Kidney glomerular epithelial cell (primary cell): ENCODE results near the gene PDIA6.
A peak's percentile ranks its signal among the peaks of the same experiment; 100 is the strongest.
"Not testable (repeated sequence)": the region's sequence is repeated elsewhere in the genome, so short reads cannot be mapped to it uniquely, and the experiment has no call there.

Experiments used
- DNase-seq: peaks from one replicate; lab custom pipeline; 2025; lab: John Stamatoyannopoulos, UW

The PDIA6 gene

DNA sequence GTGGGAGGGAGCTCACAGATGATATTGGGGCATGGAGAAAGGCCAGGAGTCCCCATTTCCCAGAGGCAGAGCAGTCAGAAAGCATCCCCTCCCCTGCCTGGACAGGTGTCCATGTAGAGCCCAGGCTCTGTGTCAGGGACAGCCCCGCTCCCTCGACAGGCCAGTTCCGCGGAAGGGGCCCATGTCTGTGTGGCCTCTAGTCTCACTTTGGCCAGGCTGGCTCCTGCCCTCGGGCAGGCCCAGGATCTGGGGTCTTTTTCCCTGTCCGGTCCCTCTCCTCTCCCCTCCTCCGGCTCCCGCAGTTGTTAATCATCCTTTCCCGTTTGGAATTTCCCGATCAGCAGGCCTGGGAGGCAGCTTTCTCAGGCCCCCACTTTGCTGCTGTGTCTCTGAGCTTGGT is 20.4 kb upstream of the PDIA6 start:
- no peak for DNase-seq

DNA sequence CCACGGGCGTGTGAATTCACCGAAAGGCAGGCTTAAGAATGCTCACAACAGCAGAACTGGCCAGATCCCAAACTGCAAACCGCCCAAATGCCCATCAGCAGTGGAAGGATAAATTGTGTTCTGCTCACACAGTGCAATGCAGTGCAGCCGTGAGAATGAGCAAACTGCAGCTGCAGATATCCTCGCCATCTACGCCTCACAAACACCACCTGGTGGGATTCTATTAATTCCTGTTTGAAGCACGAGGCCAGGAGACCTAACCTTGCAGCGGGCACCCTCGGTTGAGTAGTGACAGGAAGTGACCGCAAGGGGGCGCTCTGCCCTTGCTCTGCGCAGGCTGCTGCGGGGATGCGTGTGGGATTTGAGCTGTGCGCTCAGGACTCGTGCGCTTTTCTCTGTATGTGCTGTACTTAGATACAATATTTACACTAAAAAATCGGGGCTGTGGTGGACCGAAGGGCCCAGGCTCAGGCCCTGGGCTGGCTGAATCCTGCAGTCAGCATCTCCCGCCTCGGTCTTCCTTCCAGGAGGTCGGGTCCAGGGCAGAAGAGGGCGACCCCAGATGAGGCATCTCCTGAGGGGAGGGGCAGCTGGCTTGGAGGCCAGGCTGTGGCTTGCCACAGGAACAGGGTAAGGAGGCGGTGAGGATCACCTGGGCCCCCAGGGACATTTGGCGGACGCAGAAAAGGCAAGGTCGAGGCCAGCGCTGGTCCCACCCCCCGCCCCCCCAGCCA is 19.8 kb upstream of the PDIA6 start:
- peak; percentile 51 for DNase-seq

DNA sequence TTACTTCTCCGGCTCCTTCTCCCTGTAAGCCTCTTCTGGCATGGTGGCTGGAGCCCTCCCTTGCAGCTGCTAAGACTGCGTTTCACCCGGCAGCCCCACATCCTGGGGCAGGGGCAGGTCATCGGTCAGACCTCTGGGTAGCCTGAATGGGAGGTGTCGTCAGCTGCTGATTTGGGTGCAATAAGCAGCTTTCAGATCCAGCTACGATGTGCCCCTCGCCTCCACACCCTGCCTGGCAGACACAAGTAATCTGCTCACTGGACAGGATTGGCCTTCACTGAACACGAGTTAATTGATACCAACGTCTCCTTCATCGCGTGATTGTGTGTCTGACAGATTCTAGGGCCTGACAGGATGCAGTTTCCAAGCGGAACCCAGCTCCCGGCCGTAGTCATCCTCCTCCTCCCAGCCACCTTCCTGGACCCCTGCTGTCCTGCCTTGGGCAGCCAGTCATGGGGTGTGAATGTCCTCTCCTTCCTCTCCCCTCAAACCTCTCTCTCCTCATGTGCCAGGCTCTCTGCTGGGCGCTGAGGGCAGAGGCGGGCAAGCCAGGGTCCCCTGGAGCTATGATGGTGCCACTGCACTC is 18.9 kb upstream of the PDIA6 start:
- no peak for DNase-seq

DNA sequence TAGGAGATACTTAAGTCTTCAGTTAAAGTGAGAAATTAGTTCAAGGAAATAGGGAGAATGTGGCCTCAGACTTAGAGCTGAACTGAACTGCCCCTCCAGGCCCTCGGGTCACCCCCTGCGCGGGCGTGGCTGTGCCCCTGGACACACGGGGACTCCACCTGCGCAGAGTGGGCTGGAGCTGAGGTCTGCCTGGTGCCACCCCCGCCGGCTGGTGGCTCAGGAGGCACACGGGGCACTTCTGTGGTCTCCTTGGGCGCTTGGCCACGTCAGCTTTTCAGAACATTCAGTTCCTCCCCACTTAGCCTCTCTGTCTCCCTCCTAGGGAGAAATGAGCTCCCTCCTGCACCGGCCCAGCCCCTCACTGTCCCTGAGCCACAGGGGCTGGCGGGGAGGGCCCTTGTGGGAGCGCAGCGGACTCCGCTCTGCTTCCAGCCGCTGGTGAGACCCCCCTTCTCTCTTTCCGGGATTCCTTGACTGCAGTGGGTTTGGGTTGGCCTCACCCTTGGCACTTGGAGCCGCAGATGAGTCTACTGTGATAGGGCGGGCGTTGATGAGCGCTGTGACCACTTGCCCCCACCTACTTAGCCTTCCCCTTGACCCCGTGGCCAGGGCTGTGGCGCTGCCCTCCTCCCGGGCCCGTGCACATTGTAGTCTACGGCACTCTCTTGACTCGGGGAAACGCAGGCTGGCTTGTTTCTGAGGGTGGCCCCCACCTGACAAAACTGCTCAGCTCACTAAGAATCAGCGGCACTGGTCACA is 18.2 kb upstream of the PDIA6 start:
- DNase-seq = no peak

DNA sequence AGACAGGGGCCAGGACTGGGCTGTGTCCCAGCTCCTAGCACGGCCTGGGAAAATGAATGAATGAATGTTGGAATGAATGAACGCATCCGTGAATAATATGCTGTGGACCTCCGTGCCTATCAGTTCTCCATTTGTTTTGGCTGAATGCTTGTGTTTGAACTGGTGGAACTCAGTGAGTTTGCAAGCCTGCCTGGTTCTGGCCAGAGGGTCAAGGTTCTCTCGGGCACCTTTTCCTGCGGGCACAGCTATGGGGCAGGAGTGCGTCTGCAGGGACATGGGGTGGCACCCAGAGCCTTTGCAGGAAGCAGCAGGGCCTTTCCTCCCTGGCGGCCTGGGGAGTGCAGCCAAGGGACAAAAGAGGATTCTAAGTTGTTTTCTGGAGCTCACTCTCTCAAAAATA is 17.6 kb upstream of the PDIA6 start:
- DNase-seq = no peak

DNA sequence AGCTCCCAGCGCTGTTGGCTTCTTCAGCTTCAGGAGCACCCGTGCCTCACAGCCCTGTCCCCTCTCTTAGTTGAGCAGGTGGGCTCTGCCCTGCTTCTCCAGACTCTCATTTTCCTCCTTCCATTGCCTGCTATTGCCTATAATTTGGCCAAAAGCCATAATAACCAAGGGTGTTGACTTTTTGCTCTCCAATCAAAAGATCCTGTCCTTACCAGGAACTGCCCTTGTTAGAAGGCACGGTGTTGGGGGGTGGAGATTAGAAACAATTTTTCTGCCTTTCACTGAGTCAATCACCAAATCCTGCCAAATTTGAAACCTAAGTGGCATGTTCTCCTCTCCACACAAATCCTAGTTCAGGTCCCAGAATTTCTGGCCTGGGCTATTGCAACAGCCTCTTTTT is 16.7 kb upstream of the PDIA6 start:
- no peak for DNase-seq

DNA sequence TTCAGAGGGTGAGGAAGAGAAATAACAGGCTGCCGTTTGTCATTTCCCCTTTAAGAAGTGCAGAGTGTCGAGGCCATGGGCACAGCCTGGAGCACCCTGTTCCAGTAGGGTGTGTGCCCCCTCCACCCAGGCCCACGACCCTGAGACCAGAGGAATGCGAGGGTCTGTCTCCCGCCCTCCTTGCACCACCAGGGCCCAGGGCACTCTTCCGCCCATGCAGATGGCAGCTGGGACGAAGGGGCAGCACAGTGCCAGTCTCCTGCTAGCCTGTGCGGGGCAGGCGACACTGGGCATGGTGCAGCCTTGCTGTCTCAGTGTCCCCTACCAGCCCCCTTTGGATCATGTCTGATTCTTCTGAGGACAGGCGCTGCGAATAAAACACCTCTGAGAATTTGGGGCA is 15.8 kb upstream of the PDIA6 start:
- DNase-seq = no peak

DNA sequence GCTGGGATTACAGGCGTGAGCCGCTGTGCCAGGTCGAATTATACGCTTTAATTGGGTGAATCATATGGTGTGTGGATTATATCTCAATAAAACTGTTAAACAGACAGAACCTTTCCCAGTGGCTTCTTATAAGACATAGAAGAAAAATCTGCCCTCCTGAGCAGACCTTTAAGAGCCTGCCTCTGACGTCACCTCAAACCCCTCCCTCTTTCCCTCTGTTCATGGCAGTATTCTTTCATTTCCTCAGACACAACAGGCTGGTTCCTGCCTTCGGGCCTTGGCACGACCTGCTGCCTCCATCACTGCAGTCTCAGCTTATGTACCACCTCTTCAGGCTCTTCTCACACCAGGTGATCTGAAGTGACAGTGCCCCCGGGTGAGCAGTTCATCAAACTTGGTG is 14.0 kb upstream of the PDIA6 start:
- DNase-seq = no peak

DNA sequence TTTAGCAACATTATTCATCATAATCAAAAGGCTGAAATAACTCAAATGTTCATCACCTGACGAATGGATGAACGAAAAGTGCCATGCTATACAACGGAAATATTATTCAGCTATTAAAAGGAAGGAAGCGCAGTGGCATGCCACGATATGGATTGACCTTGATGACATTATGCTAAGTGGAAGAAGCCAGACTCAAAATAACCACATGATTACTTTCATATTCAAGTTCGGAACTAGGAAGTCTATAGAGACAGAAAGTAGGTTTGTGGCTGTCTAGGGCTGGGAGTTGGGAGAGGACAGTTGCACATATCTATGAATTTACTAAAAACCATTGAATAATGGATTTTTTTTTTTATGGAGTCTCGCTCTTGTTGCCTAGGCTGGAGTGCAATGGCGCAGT is 13.4 kb upstream of the PDIA6 start:
- no peak for DNase-seq

DNA sequence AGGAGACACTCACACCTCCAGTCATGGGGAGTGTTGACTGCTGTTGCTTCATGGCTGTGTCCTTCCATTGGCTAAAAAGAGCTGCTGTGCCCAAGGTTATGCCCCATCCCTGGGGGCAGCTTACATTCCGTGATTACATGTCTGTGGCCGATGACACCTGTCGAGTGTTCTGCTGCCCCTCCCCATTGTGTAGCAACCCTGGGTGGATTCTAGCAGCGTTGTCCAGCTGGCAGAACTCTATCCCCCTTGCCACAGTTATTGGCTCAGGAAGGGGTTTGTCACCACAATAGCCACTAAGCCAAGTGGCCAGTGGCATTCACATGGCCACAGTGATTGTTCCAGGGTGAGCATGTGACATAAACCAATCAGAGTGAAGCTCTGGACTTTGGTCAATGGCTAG is 11.6 kb upstream of the PDIA6 start:
- no peak for DNase-seq

DNA sequence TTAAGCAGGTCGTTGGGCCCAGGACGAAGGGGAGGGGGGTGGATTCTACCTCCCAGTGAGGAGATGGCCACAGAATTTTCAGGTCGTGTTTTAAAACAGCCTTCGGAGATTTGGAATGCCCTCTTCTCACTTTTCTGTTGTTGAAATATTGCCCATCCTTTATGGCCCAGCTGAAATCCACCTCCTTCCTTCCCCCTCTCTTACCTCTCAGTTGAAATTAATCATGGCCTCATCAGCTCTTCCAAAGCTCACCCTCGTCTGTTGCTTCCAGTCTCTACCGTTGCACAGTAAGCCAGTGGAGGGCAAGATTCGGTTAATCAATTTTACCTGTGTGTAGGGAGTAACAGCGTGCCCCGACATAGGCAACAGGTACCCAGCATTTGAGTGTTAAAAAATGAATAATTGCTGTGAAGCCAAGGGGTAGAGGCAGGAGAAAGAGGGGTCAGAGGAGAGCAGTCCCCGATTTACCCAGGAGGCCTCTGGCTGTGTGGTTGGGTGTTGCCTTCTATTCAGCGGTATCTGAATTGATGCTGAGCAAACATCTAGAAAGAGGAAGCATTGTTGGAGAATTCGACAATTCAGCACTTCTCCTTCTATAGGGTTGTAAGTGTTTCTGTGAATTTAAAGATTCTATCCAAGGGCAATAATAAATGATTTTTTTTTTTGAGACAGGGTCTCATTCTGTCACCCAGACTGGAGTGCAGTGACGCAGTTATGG is 8.6 kb upstream of the PDIA6 start:
- no peak for DNase-seq

DNA sequence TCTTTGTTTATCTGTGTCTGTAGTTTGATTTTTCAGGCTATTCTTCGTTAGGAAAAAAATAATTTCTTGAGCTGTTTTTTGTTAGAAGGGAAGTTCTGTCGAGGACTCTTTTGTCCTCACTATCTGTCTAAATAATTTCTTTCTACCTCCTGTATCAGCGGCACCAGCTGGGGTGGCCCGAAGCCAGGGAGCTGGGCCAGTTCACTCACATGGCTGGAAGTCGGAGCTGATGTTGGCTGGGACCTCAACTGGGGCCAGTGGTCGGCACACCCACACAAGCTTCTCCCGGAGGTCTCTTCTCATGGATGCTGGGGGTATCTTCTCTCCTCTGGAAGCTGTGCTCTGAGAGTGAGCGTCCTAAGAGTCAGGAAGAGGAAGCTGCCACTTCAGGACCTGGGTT is 8.0 kb upstream of the PDIA6 start:
- DNase-seq = no peak

DNA sequence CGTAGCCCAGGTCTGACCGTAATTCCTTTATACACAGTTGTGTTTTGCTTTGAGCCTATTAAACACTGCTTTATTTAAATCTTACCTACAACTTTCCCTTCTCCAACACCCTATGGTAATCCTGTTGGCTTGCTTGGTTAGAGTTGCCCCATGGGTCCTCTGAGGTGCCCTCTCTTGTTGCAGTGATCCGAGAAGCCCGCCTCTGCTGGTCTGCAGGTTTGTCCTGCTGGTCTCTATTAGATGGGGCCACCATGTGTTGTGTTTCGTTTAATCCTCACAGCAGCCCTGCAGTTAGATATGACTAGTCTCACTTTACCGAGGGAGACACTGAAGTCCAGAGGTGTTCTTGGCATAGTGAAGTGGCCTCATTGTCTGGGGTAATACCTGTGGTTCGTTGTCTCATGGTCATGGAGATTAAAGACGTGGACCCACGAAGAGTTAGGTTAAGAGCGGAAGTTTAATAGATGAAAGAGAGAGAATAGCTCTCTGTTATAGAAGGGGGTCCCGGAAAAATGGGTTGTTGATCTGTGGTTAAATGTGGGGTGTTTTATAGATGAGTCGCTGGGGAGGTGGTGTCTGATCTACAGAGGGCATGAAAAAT is 7.2 kb upstream of the PDIA6 start:
- no peak for DNase-seq

DNA sequence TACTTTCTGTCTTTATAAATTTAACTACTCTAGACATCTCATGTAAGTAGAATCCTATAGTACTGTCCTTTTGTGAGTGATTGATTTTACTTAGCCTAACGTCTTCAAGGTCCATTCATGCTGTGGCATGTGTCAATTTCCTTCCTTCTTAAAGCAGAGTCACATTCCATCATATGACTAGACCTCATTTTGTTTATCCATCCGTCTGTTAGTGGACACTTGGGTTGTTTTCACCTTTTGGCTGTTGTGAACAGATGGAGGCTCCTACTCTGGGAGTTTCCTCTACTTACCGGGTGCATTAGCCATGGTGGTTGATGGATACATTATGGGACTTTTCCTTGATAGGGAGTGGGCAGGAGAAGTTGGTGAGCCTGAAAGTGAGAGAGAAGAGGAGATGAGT is 6.4 kb upstream of the PDIA6 start:
- no peak for DNase-seq

DNA sequence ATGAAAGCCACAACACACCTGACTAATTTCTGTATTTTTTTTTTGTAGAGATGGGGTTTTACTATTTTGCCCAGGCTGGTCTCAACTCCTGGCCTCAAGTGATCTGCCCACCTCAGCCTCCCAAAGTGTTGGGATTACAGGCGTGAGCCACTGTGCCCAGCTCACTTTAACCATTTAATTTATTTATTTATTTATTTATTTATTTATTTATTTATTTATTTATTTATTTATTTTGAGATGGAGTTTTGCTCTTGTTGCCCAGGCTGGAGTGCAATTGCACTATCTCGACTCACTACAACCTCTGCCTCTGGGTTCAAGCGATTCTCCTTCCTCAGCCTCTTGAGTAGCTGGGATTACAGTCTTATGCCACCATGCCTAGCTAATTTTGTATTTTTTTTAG is 5.7 kb upstream of the PDIA6 start:
- DNase-seq = not testable (repeated sequence)

DNA sequence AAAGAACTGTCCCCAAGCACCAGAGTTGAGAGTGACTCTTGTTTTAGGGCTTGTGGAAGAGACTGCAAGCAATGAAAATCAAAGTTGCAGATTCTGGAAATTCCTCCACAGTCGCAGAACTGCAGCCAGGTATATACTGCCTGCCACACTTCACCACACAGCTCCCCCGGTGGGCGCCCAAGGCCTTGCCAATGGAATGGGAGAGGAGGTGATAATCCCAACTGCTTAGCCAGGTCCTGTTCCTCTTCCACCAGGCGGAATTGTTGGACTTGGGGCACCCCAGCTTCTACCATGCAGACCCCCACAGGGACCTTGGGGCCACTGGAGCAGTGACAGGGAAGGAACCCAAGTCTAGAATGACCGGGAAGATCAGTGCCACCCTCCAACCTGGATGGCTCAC is 4.8 kb upstream of the PDIA6 start:
- DNase-seq = no peak

DNA sequence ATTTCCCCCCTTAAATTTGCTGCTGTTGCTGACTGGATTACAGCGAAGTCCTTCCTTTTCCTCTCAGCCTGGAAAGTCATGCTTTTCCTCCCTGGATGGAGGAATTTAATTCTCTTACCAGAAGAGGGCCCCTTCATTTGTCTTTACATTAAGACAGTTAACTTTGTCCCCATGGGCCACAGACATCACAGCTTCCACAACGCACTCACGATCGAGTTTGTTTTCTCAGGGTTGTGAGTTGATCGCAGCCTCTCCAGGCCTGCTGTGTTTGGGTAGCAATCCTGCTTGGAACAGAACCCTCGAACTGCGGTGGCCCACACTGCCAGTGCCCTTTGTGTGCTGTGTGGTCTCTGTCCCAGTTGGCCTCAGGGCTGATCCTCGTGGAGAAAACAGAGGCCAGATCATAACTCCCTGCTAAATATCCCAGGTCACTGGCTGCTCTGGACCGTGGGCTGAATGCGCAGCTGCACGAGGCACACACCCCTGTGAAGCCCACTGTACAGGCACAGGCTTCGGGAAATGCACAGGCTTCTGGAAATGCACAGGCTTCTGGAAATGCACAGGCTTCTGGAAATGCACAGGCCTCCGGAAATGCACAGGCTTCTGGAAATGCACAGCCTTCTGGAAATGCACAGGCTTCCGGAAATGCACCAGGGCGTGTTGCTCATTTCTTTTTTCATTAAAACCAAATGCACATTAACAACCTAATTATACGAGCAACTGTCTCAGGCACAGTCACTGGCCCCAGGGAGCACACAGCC is 2.2 kb upstream of the PDIA6 start:
- no peak for DNase-seq

DNA sequence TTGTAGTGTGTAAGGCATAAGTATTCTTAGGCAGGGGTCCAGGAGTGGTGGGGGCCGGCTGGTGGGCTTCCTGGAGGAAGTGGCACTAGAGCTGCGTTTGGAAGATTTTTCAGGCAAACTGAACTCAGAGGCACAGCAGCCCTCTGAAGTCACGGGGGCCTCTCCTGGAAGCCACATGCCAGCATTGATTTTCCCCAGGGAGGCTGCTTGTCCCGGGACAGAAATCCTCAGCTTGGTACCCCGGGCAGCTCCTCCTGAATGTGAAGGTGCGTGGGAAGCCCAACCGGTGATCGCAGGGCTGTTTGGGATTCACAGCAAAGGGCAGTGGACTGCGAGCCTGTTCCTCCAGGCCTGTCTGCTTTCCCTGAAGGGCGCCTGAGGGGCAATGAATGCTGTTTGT is 1.6 kb upstream of the PDIA6 start:
- no peak for DNase-seq

DNA sequence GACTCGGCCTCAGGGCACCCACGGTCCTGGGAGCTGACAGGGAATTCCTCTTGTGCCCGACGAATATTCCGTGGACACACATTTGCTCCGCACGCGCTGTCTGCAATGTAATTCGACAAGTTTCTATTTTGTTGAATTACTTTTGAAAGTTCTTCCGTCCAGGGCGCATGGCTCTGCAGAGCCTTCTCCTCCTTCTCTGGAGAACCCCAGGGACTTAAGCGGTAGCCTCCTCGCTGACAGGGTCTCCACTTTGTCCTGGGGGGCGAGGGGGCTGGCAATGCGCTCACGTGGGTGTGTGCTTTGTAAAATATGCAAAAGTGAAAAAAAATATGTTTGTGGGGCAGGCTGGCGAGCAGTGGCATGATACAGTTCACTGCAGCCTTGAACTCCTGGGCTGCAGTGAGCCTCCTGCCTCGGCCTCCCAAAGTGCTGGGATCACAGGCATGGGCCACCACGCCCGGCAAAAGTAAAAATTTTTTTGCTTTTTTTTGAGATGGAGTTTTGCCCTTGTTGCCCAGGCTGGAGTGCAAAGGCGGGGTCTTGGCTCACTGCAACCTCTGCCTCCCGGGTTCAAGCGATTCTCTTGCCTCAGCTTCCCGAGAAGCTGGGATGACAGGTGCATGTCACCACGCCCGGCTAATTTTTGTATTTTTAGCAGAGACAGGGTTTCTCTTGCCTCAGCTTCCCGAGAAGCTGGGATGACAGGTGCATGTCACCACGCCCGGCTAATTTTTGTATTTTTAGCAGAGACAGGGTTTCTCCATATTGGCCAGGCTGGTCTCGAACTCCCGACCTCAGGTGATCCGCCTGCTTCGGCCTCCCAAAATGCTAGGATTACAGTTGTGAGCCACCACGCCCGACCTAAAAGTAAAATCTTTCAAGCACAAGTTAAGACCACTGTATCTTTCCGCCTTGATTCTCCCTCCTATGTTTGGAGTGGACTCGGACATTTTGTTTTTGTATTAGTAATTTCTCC is 866 bp upstream of the PDIA6 start:
- not testable (repeated sequence) for DNase-seq

DNA sequence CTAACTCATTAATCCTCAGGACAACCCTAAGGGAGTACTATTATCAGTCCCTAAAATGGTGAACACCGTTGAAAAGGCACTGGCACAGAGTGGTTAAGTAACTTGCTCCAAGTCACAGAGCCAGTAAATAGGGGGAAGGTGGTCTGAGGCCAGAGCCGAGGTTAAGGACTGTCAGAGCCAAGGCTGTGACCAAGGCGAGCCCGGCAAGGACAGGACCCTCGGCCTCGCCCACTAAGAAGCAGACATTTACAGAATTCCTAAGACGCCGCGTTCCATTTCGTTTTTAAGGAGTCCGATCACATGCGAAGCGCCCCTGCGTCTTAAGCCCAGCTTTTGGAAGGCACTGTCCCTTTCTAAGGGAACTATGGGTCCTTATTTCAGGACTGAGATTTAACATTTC is 1.1 kb downstream of the PDIA6 start:
- DNase-seq = no peak
